ENCODE results near the gene DST. TPM values are rescaled to one million over a fixed set of nuclear protein-coding genes. Genes with fewer than 3 reads are reported as not detected.

Gene DST
- polyA plus RNA-seq, 6 donors from 2014 or later = 0.24 TPM; not detected in 5

- Mint-ChIP-seq H3K27ac (no peak overlapping the region), H3K4me3 (no peak overlapping the region), H3K27me3 (no peaks in the 10 kb centered on the region), H3K9me3 (no peaks in the 10 kb centered on the region), H3K4me1 (peaks cover 3 to 6% (median 5%) of the 10 kb centered on the region in 3 donors), H3K36me3 (no peaks in the 10 kb centered on the region)
- no peak for ATAC-seq (ENCODE audit: low read depth in 2 of 2)
- no peak for DNase-seq
These were observed 13.8 kb upstream of the DST start for GRCh38 chr6:56656466-56656865.

- H3K27me3 Mint-ChIP-seq = no peaks in the 10 kb centered on the region
- no peaks in the 10 kb centered on the region for H3K36me3 Mint-ChIP-seq
- H3K4me1 Mint-ChIP-seq = peaks cover 3 to 6% (median 5%) of the 10 kb centered on the region in 3 donors
- no peaks in the 10 kb centered on the region for H3K9me3 Mint-ChIP-seq
- DNase-seq (no peak), ATAC-seq (ENCODE audit: low read depth in 2 of 2) (no peak)
- H3K4me3 Mint-ChIP-seq = no peak overlapping the region
- no peak overlapping the region for H3K27ac Mint-ChIP-seq
These were observed 13.3 kb upstream of the DST start for GRCh38 chr6:56655996-56656395.

DNA sequence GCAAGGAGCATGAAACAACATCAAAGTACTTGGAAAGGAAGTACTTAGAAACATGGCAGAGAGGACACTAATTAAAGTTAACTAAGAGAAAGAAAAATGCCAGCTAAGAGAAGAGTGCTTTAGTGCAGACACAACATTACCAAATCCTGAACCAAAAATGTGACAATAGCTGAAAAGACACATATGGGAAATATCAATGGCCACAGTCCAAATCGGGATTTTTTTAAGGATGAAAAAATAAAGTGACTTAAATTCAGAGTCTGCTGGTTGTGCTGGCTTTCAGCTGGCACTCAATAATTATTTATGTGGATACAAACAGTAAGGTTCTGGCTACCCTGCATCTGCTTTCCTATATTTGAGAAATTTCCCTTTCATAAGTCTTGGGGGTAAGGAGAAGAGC, 12.6 kb upstream of the DST start:
- Mint-ChIP-seq H3K27me3 (no peaks in the 10 kb centered on the region), H3K36me3 (no peaks in the 10 kb centered on the region), H3K9me3 (no peaks in the 10 kb centered on the region), H3K27ac (peak overlapping the region in 1 of 6 donors; percentile 57), H3K4me1 (peaks cover 3 to 6% (median 5%) of the 10 kb centered on the region in 3 donors), H3K4me3 (no peak overlapping the region)
- ATAC-seq (ENCODE audit: low read depth in 2 of 2) (no peak), DNase-seq (no peak)

DNA sequence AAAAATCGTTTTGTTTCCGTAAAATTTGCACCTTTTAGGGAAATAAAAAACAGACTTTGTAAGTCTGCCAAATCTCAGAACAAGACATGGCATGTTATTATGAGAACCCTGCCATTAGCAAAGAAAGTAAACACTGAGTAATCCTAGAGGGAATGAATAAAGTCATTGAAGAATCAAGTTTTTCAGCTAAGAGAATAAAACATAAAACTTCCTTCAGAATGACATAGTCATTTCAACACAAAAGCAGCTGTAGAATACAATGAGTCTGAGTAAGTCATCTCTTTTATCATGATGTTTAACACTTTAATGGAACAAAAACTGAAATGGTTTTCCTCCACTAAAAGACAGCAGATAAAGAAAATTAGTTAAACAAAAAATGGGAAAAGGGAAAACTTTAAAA, 10.3 kb upstream of the DST start:
- Mint-ChIP-seq H3K27ac (no peak overlapping the region), H3K36me3 (no peaks in the 10 kb centered on the region), H3K27me3 (peaks cover 0 to 5% (median 0%) of the 10 kb centered on the region in 3 donors), H3K4me1 (peaks cover 0 to 3% (median 0%) of the 10 kb centered on the region in 3 donors), H3K4me3 (no peak overlapping the region), H3K9me3 (no peaks in the 10 kb centered on the region)
- DNase-seq (no peak), ATAC-seq (ENCODE audit: low read depth in 2 of 2) (no peak)

GRCh38 chr6:56652231-56652630, 9.5 kb upstream of the DST start:
- peaks cover 0 to 5% (median 0%) of the 10 kb centered on the region in 3 donors for H3K27me3 Mint-ChIP-seq
- H3K36me3 Mint-ChIP-seq = no peaks in the 10 kb centered on the region
- no peak overlapping the region for H3K27ac Mint-ChIP-seq
- H3K4me3 Mint-ChIP-seq = no peak overlapping the region
- DNase-seq (no peak), ATAC-seq (ENCODE audit: low read depth in 2 of 2) (no peak)
- no peaks in the 10 kb centered on the region for H3K9me3 Mint-ChIP-seq
- H3K4me1 Mint-ChIP-seq = peaks cover 0 to under 1% (median 0%) of the 10 kb centered on the region in 3 donors

GRCh38 chr6:56650191-56650590, 7.5 kb upstream of the DST start:
- no peaks in the 10 kb centered on the region for H3K36me3 Mint-ChIP-seq
- ATAC-seq (ENCODE audit: low read depth in 2 of 2) = no peak

GRCh38 chr6:56649782-56650181, 7.1 kb upstream of the DST start:
- H3K27ac Mint-ChIP-seq = peak overlapping the region in 1 of 6 donors; percentile 47
- no peak for ATAC-seq (ENCODE audit: low read depth in 2 of 2)
- H3K4me1 Mint-ChIP-seq = no peaks in the 10 kb centered on the region
- no peak for DNase-seq
- H3K27me3 Mint-ChIP-seq = peaks cover 0 to 5% (median 0%) of the 10 kb centered on the region in 3 donors
- no peak overlapping the region for H3K4me3 Mint-ChIP-seq
- H3K36me3 Mint-ChIP-seq = no peaks in the 10 kb centered on the region
- no peaks in the 10 kb centered on the region for H3K9me3 Mint-ChIP-seq

More at GRCh38 chr6:56650191-56650590, 7.5 kb upstream of the DST start:
- Mint-ChIP-seq H3K9me3 (no peaks in the 10 kb centered on the region), H3K4me1 (no peaks in the 10 kb centered on the region), H3K27ac (no peak overlapping the region), H3K27me3 (peaks cover 0 to 5% (median 0%) of the 10 kb centered on the region in 3 donors), H3K4me3 (no peak overlapping the region)
- DNase-seq = no peak

DNA sequence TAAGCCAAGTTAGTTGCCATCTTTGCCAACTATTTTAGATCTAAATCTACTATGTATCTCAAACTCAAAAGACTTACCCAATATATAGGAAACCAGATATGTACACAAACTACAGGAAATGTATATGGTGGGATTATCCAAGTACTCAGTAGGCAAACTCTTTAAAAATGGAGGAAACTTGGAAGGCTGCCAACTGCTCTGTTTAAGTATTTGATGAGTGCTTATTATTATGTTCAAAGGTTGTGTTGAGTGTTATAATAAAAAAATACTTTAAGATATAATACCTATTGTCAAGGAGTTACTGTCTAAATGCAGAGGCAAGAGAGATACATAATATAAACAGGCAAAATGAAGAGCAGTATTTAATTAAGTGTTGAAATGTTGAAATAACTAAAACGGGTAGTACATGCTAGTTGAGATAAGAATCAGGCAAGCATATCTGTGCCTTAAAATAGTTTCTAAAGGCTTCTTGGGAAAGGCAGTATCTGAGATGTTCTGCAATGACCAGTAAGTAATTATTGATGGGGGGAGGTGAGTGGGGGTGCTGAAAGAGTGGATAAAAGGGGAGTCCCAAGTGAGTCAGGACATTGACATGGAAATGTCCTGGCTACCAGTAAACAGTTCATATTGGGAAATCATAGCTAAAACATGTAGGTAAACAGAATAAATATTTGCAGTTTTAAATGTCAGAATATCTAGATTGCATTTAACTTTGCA, 6.5 kb upstream of the DST start:
- Mint-ChIP-seq H3K9me3 (no peaks in the 10 kb centered on the region), H3K36me3 (no peaks in the 10 kb centered on the region), H3K4me3 (no peak overlapping the region), H3K4me1 (no peaks in the 10 kb centered on the region), H3K27ac (no peak overlapping the region), H3K27me3 (peaks cover 0 to 5% (median 0%) of the 10 kb centered on the region in 3 donors)
- no peak for DNase-seq
- no peak for ATAC-seq (ENCODE audit: low read depth in 2 of 2)

- no peaks in the 10 kb centered on the region for H3K9me3 Mint-ChIP-seq
- ATAC-seq (ENCODE audit: low read depth in 2 of 2) (no peak), DNase-seq (no peak)
- no peak overlapping the region for H3K27ac Mint-ChIP-seq
- no peak overlapping the region for H3K4me3 Mint-ChIP-seq
- H3K36me3 Mint-ChIP-seq = no peaks in the 10 kb centered on the region
- H3K27me3 Mint-ChIP-seq = peaks cover 0 to 5% (median 2%) of the 10 kb centered on the region in 3 donors
- no peaks in the 10 kb centered on the region for H3K4me1 Mint-ChIP-seq
These were observed 4.6 kb upstream of the DST start for GRCh38 chr6:56647172-56647762.

GRCh38 chr6:56644366-56644765, 1.7 kb upstream of the DST start:
- peaks cover 0 to 3% (median under 1%) of the 10 kb centered on the region in 3 donors for H3K27me3 Mint-ChIP-seq

DNA sequence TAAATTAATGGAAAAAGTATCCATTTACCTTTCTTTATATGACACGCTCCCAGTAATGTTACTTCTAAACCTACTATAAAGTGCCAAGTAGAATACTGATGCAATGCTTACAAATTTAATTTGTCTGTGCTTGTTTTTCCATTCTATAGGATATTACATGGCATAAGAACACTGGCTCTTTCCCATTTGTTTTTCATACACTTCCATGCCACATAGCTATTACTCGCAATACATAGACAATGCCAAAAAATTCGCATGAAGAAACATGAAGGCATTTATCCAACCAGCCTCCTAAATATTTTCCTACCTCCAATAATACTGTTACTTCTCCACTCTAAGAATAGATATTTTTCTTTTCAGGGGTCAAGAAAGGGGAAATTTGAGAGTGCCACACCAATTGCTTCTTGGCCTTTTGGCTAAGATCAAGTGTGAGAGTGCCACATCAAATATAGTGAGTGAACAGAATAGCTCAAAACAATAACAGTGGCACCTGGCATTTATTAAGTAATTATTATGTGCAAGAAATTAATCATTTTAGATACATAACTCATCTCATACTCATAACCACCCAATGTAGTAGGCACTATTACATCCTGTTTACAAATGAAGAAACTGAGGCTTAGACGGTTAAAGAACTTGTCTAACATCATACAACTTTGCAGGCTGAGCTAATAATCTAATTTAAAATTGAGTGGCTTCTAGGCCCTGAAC, 845 bp upstream of the DST start:
- Mint-ChIP-seq H3K4me1 (no peaks in the 10 kb centered on the region), H3K9me3 (no peaks in the 10 kb centered on the region), H3K36me3 (no peaks in the 10 kb centered on the region), H3K27ac (peak overlapping the region in 1 of 6 donors; percentile 32), H3K27me3 (peaks cover 0 to 3% (median 0%) of the 10 kb centered on the region in 3 donors), H3K4me3 (no peak overlapping the region)
- DNase-seq = no peak
- ATAC-seq (ENCODE audit: low read depth in 2 of 2) = no peak

More at GRCh38 chr6:56644366-56644765, 1.7 kb upstream of the DST start:
- ATAC-seq (ENCODE audit: low read depth in 2 of 2) (no peak), DNase-seq (no peak)
- Mint-ChIP-seq H3K27ac (no peak overlapping the region), H3K4me1 (no peaks in the 10 kb centered on the region), H3K36me3 (no peaks in the 10 kb centered on the region), H3K9me3 (no peaks in the 10 kb centered on the region), H3K4me3 (no peak overlapping the region)

- no peaks in the 10 kb centered on the region for H3K36me3 Mint-ChIP-seq
- ATAC-seq (ENCODE audit: low read depth in 2 of 2) (no peak), DNase-seq (no peak)
- H3K4me1 Mint-ChIP-seq = no peaks in the 10 kb centered on the region
- peaks cover 0 to 3% (median 0%) of the 10 kb centered on the region in 3 donors for H3K27me3 Mint-ChIP-seq
- no peak overlapping the region for H3K27ac Mint-ChIP-seq
- no peaks in the 10 kb centered on the region for H3K9me3 Mint-ChIP-seq
- H3K4me3 Mint-ChIP-seq = no peak overlapping the region
These were observed 2.3 kb downstream of the DST start for GRCh38 chr6:56640374-56640773.

DNA sequence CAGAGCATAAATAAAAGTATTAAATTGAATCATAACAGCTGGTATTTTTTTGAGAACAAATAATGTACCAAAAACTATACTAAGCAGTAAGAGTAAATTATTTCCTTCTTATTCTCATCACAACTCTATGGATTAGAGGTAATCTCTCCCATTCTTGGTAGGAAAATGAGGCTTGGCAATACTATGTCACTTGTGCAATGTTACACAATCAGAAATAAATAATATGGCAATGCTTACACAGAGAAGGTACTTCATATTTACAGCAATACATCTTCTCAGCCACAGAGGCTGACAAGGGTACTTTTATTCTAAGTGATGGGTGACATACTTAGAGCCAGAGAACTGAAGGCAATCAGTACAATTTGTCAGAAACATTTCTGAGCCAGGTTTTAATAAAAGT, 3.9 kb downstream of the DST start:
- peak overlapping the region in 1 of 6 donors; percentile 16 for H3K27ac Mint-ChIP-seq
- H3K4me1 Mint-ChIP-seq = no peaks in the 10 kb centered on the region
- no peak for ATAC-seq (ENCODE audit: low read depth in 2 of 2)
- H3K9me3 Mint-ChIP-seq = no peaks in the 10 kb centered on the region
- H3K4me3 Mint-ChIP-seq = no peak overlapping the region
- DNase-seq = no peak
- H3K36me3 Mint-ChIP-seq = no peaks in the 10 kb centered on the region
- H3K27me3 Mint-ChIP-seq = peaks cover 0 to 3% (median 0%) of the 10 kb centered on the region in 3 donors

DNA sequence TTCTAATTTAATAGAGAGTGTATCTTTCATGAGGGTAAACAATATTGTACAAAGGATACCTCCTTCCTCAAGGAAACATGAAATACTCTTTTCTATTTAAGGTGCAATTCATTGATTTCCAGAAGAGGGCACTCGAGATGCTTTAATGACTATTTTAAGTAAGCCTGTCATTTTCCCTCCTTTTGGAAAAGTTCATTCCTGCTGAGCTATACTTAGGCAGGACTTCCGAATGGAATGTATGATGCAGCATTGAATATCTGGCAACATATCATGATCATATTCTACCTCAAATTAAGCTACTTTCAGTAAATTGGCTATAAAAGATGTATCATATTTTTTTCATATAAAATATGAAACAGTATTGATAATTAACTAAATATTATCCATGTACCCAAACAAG, 5.0 kb downstream of the DST start:
- H3K36me3 Mint-ChIP-seq = no peaks in the 10 kb centered on the region
- no peaks in the 10 kb centered on the region for H3K9me3 Mint-ChIP-seq
- H3K27me3 Mint-ChIP-seq = peaks cover 0 to 3% (median 0%) of the 10 kb centered on the region in 3 donors
- no peak for ATAC-seq (ENCODE audit: low read depth in 2 of 2)
- no peak for DNase-seq
- no peak overlapping the region for H3K4me3 Mint-ChIP-seq
- H3K4me1 Mint-ChIP-seq = no peaks in the 10 kb centered on the region
- H3K27ac Mint-ChIP-seq = no peak overlapping the region
